A673 (cell line): Measurements from ENCODE around the gene DENND4C. TPM values are rescaled to one million over a fixed set of nuclear protein-coding genes. Genes with fewer than 3 reads are reported as not detected.

Source experiments
- BruUV-seq: library from RNA; stranded (reverse); fragments of 400-500 nt; replicated peaks from 2 replicates; lab custom pipeline; 2021; lab: Mats Ljungman, UMichigan
- CTCF ChIA-PET: fragments of 300-600 bp; sonication (Branson Sonifier 250); formaldehyde crosslinking; loops from one replicate; lab custom pipeline; 2022; ENCODE audit warnings: antibody characterized with exemption; lab: Charles Lee
- POLR2A ChIA-PET: fragments of 300-600 bp; sonication (Branson Sonifier 250); formaldehyde crosslinking; loops from one replicate; lab custom pipeline; 2022; ENCODE audit warnings: antibody characterized with exemption; ENCODE audit not compliant: low non-redundant PET; lab: Charles Lee
- DNase-seq: peaks from one replicate; pipeline ENCODE4 v3.0.0-alpha.2; 2015; ENCODE audit warnings: low spot score
- H3K27ac ChIP-seq: fragments of 200-600 bp; sonication (generic); 2 replicates; pipeline ENCODE4 v1.5.1; 2016; ENCODE audit warnings: mixed run types, low read depth, mild to moderate bottlenecking, mixed read lengths, antibody characterized with exemption, low read length; ENCODE audit not compliant: poor library complexity, severe bottlenecking
- H3K27me3 ChIP-seq: fragments of 200-600 bp; sonication (generic); replicated peaks from 2 replicates; pipeline ENCODE4 v1.6.1; 2017; ENCODE audit warnings: mixed run types, low read depth, mild to moderate bottlenecking, mixed read lengths, antibody characterized with exemption, low read length; ENCODE audit not compliant: insufficient read depth, poor library complexity
- H3K36me3 ChIP-seq: fragments of 200-600 bp; sonication (generic); 2 replicates; pipeline ENCODE4 v1.6.1; 2016; ENCODE audit warnings: mixed run types, mild to moderate bottlenecking, mixed read lengths, antibody characterized with exemption, low read length; ENCODE audit not compliant: insufficient read depth, poor library complexity, severe bottlenecking
- H3K4me1 ChIP-seq: fragments of 200-600 bp; sonication (generic); 2 replicates; pipeline ENCODE4 v1.6.1; 2017; ENCODE audit warnings: mixed run types, mild to moderate bottlenecking, mixed read lengths, antibody characterized with exemption, low read length; ENCODE audit not compliant: insufficient read depth, poor library complexity, severe bottlenecking
- H3K4me3 ChIP-seq: fragments of 200-600 bp; sonication (generic); 2 replicates; pipeline ENCODE4 v1.5.1; 2016; ENCODE audit warnings: low read depth, mixed run types, mild to moderate bottlenecking, mixed read lengths, low read length; ENCODE audit not compliant: poor library complexity, severe bottlenecking
- H3K9me3 ChIP-seq: fragments of 200-600 bp; sonication (generic); 2 replicates; pipeline ENCODE4 v1.6.1; 2016; ENCODE audit warnings: mixed run types, low read depth, mild to moderate bottlenecking, mixed read lengths, antibody characterized with exemption, low read length; ENCODE audit not compliant: poor library complexity, severe bottlenecking
- CTCF ChIP-seq: fragments of 300-800, 200-600 bp; sonication (generic); conservative IDR thresholded peaks from 2 replicates; pipeline ENCODE4 v1.5.1; 2017; ENCODE audit warnings: low read depth, mild to moderate bottlenecking, antibody characterized with exemption, low read length, moderate library complexity, mixed read lengths
- EZH2 ChIP-seq: fragments of 200-600 bp; sonication (generic); IDR thresholded peaks from 2 replicates; pipeline ENCODE4 v1.6.1; 2017; ENCODE audit warnings: borderline replicate concordance, low read depth, mild to moderate bottlenecking, mixed read lengths, antibody characterized with exemption, low read length; ENCODE audit not compliant: poor library complexity, severe bottlenecking
- intact Hi-C: fragments of 100-400 bp; cut with micrococcal nuclease; formaldehyde crosslinking; loops from one replicate; pipeline ENCODE4 v1.10.0; 2022; ENCODE audit not compliant: unreplicated experiment
- total RNA-seq: library from RNA; stranded (reverse); gene quantifications from 2 replicates; pipeline ENCODE4 v1.2.3, GENCODE V29; 2021

DENND4C gene
- total RNA-seq, 1 experiment from 2014 or later: 13.9 TPM

GRCh38 chr9:19378647-19379046 is 148.2 kb downstream of the DENND4C start:
- H3K9me3 ChIP-seq: no peaks in the 10 kb centered on the region
- no TSS peak for BruUV-seq
- H3K27me3 ChIP-seq: no peaks in the 10 kb centered on the region
- intact Hi-C loops: loop anchor here (10.0 kb wide), 1 partner anchor 274 kb away; the partner anchor contains the start of gene HAUS6
- peak overlapping the region; percentile 77 for H3K4me3 ChIP-seq
- no peak for TF ChIP-seq EZH2
- TF ChIP-seq CTCF: no peak
- CTCF ChIA-PET: no interaction called here
- H3K4me1 ChIP-seq: no peaks in the 10 kb centered on the region
- no peak for DNase-seq
- H3K27ac ChIP-seq: peak overlapping the region; percentile 92
- POLR2A ChIA-PET: no interaction called here
- H3K36me3 ChIP-seq: peaks cover 53% of the 10 kb centered on the region

- no TSS peak for BruUV-seq
- Histone ChIP-seq H3K4me3 (peak overlapping the region; percentile 77), H3K36me3 (peaks cover 51% of the 10 kb centered on the region), H3K27me3 (no peaks in the 10 kb centered on the region), H3K4me1 (no peaks in the 10 kb centered on the region), H3K27ac (peak overlapping the region; percentile 92), H3K9me3 (no peaks in the 10 kb centered on the region)
- TF ChIP-seq EZH2 (no peak), CTCF (no peak)
- no peak for DNase-seq
- ChIA-PET CTCF (no interaction called here), POLR2A (no interaction called here)
- intact Hi-C loops: loop anchor here (10.0 kb wide), 1 partner anchor 274 kb away; the partner anchor contains the start of gene HAUS6
Observed at GRCh38 chr9:19379283-19379682, 148.8 kb downstream of the DENND4C start.

DNA sequence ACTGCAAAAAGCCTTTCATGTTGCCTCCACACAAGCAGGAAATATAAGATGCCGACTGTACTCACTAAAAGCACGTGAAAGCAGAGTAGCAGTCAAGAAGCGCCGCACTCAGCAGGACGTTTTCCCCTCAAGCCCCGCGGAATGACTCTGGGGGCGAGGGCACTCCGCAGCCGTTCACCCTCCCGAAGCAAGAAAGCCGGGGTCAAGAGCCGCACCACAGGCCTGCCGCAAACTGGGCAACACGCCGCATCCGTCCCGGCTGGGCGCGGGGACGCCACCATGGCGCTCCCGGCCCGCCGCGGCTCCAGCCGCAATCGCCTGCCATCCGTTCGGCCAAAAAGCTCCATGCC is 149.2 kb downstream of the DENND4C start:
- ChIA-PET POLR2A (interaction anchor here (0.9 kb wide), 1 partner anchor 149 kb away, joined by 4 read pairs; the partner anchor contains the start of gene DENND4C), CTCF (no interaction called here)
- peaks cover 47% of the 10 kb centered on the region for H3K36me3 ChIP-seq
- no peaks in the 10 kb centered on the region for H3K27me3 ChIP-seq
- no peaks in the 10 kb centered on the region for H3K4me1 ChIP-seq
- no TSS peak for BruUV-seq
- peak overlapping the region; percentile 92 for H3K27ac ChIP-seq
- H3K9me3 ChIP-seq: no peaks in the 10 kb centered on the region
- no peak for TF ChIP-seq CTCF
- no peak for TF ChIP-seq EZH2
- intact Hi-C loops: loop anchor here (5.0 to 10.0 kb wide), 2 partner anchors 78 to 275 kb away; partner anchors contain the start of gene HAUS6
- no peak for DNase-seq
- peak overlapping the region; percentile 77 for H3K4me3 ChIP-seq
